Large intestine (tissue), 12 donors: ENCODE results near the gene CBR4. TPM values are rescaled to one million over a fixed set of nuclear protein-coding genes. Genes with fewer than 3 reads are reported as not detected.
A peak's percentile ranks its signal among the peaks of the same experiment; 100 is the strongest.

Experiments
- DNase-seq, 2 donors: peaks; one replicate each; pipeline versions ENCODE4 v3.0.0 to v3.0.0-alpha.2; 2013
- H3K27ac ChIP-seq: one replicate; pipeline ENCODE4 v1.5.1; 2013; ENCODE audit warnings: low read length
- H3K27me3 ChIP-seq: 2 replicates; pipeline ENCODE4 v1.6.1; 2013; ENCODE audit warnings: low read length; ENCODE audit not compliant: control insufficient read depth, insufficient read depth
- H3K36me3 ChIP-seq: 2 replicates; pipeline ENCODE4 v1.6.1; 2013; ENCODE audit warnings: low read length; ENCODE audit not compliant: control insufficient read depth, insufficient read depth
- H3K4me1 ChIP-seq: one replicate; pipeline ENCODE4 v1.6.1; 2013; ENCODE audit warnings: low read length; ENCODE audit not compliant: control insufficient read depth, insufficient read depth
- H3K4me3 ChIP-seq: one replicate; pipeline ENCODE4 v1.5.1; 2013; ENCODE audit warnings: low read length
- H3K9me3 ChIP-seq: one replicate; pipeline ENCODE4 v1.6.1; 2013; ENCODE audit warnings: mild to moderate bottlenecking, low read depth, low read length, moderate library complexity; ENCODE audit not compliant: control insufficient read depth
- WGBS: methylation state at CpG from one replicate; pipeline ENCODE4 v1.1.5; 2013; ENCODE audit warnings: low lambda C conversion rate; ENCODE audit not compliant: insufficient coverage; 5-methylcytosine and 5-hydroxymethylcytosine counted together
- long read RNA-seq, 11 donors: transcript quantifications; one replicate each; lab custom pipeline, GENCODE V29; 2026
- polyA plus RNA-seq: library from polyadenylated mRNA; unstranded; fragments of 120-200 nt; gene quantifications from one replicate; pipeline ENCODE4 v1.2.1, GENCODE V29; 2013

Gene CBR4
- polyA plus RNA-seq = 21.1 TPM
- long read RNA-seq, donor 1, partial matches to known transcripts = 14 of 16 reads
- long read RNA-seq, donor 1, other reads (novel, unspliced or antisense) = 0 of 16 reads
- long read RNA-seq, donor 2, transcript CBR4-201 (5 exons, 3,443 nt) = major isoform, 6 of 53 reads
- long read RNA-seq, donor 2, partial matches to known transcripts = 35 of 53 reads
- long read RNA-seq, donor 2, other reads (novel, unspliced or antisense) = 10 of 53 reads
- long read RNA-seq, donor 3, transcript CBR4-201 (5 exons, 3,443 nt) = major isoform, 7 of 29 reads
- long read RNA-seq, donor 3, partial matches to known transcripts = 20 of 29 reads
- long read RNA-seq, donor 3, other reads (novel, unspliced or antisense) = 0 of 29 reads
- long read RNA-seq, donor 4, partial matches to known transcripts = 0 of 1 reads
- long read RNA-seq, donor 4, other reads (novel, unspliced or antisense) = 0 of 1 reads
- long read RNA-seq, donor 5, partial matches to known transcripts = 14 of 16 reads
- long read RNA-seq, donor 5, other reads (novel, unspliced or antisense) = 0 of 16 reads
- long read RNA-seq, donor 6, partial matches to known transcripts = 0 of 5 reads
- long read RNA-seq, donor 6, other reads (novel, unspliced or antisense) = 0 of 5 reads
- long read RNA-seq, donor 7, partial matches to known transcripts = 117 of 151 reads
- long read RNA-seq, donor 7, other reads (novel, unspliced or antisense) = 33 of 151 reads
- long read RNA-seq, donor 8, transcript CBR4-201 (5 exons, 3,443 nt) = major isoform, 9 of 10 reads
- long read RNA-seq, donor 8, partial matches to known transcripts = 0 of 10 reads
- long read RNA-seq, donor 8, other reads (novel, unspliced or antisense) = 0 of 10 reads
- long read RNA-seq, donor 9, partial matches to known transcripts = 0 of 1 reads
- long read RNA-seq, donor 9, other reads (novel, unspliced or antisense) = 0 of 1 reads
- long read RNA-seq, donor 10, partial matches to known transcripts = 11 of 15 reads
- long read RNA-seq, donor 10, other reads (novel, unspliced or antisense) = 0 of 15 reads
- long read RNA-seq, donor 11, partial matches to known transcripts = 0 of 5 reads
- long read RNA-seq, donor 11, other reads (novel, unspliced or antisense) = 0 of 5 reads

- 0% methylated on average over 4 of the region's 54 CpGs for WGBS
- no peaks in the 10 kb centered on the region for H3K9me3 ChIP-seq
- peak within 1 kb of the TSS; percentile 84 for H3K27ac ChIP-seq
- DNase-seq = peak; percentile 99 to 100
- H3K4me3 ChIP-seq = peak within 1 kb of the TSS; percentile 80
- peaks cover 13% of the 10 kb centered on the region for H3K4me1 ChIP-seq
- H3K27me3 ChIP-seq = no peaks in the 10 kb centered on the region
- no peaks in the 10 kb centered on the region for H3K36me3 ChIP-seq
Measured at GRCh38 chr4:169010125-169011023, at the start of gene CBR4. Gene CBR4, minus strand, starts transcription at chr4:169010255. Its CDS starts 166 bp downstream, at chr4:169010089.

- Histone ChIP-seq H3K27me3 (no peaks in the 10 kb centered on the region), H3K4me1 (peaks cover 14% of the 10 kb centered on the region), H3K36me3 (no peaks in the 10 kb centered on the region), H3K9me3 (no peaks in the 10 kb centered on the region), H3K4me3 (no peak overlapping the region), H3K27ac (no peak overlapping the region)
- no peak for DNase-seq
- WGBS = 69% methylated on average over 5 of the region's 22 CpGs
Measured at GRCh38 chr4:169059306-169060211, 49.5 kb upstream of the CBR4 start.

- Histone ChIP-seq H3K27ac (no peak overlapping the region), H3K4me1 (peaks cover 12% of the 10 kb centered on the region), H3K9me3 (no peaks in the 10 kb centered on the region), H3K27me3 (no peaks in the 10 kb centered on the region), H3K36me3 (no peaks in the 10 kb centered on the region), H3K4me3 (no peak overlapping the region)
- DNase-seq = no peak
- no CpG with 5 or more reads among the region's 7 CpGs for WGBS
Measured at GRCh38 chr4:169058312-169058711, 48.3 kb upstream of the CBR4 start.

- Histone ChIP-seq H3K36me3 (no peaks in the 10 kb centered on the region), H3K9me3 (no peaks in the 10 kb centered on the region), H3K4me3 (no peak overlapping the region), H3K4me1 (peaks cover 2% of the 10 kb centered on the region), H3K27ac (no peak overlapping the region), H3K27me3 (no peaks in the 10 kb centered on the region)
- no peak for DNase-seq
- no CpG with 5 or more reads among the region's 6 CpGs for WGBS
Measured at GRCh38 chr4:169054879-169055278, 44.8 kb upstream of the CBR4 start.

GRCh38 chr4:169052594-169052945 is 42.5 kb upstream of the CBR4 start:
- Histone ChIP-seq H3K27me3 (no peaks in the 10 kb centered on the region), H3K36me3 (no peaks in the 10 kb centered on the region), H3K4me1 (peaks cover 2% of the 10 kb centered on the region), H3K4me3 (no peak overlapping the region), H3K27ac (no peak overlapping the region), H3K9me3 (no peaks in the 10 kb centered on the region)
- 100% methylated on average over 3 of the region's 6 CpGs for WGBS
- no peak for DNase-seq

GRCh38 chr4:169051761-169052593 is 41.9 kb upstream of the CBR4 start:
- Histone ChIP-seq H3K27me3 (no peaks in the 10 kb centered on the region), H3K4me1 (peaks cover 2% of the 10 kb centered on the region), H3K4me3 (no peak overlapping the region), H3K9me3 (no peaks in the 10 kb centered on the region), H3K27ac (no peak overlapping the region), H3K36me3 (no peaks in the 10 kb centered on the region)
- WGBS = 100% methylated on average over 1 of the region's 10 CpGs
- DNase-seq = no peak

- Histone ChIP-seq H3K27me3 (no peaks in the 10 kb centered on the region), H3K27ac (no peak overlapping the region), H3K4me3 (no peak overlapping the region), H3K36me3 (no peaks in the 10 kb centered on the region), H3K4me1 (peaks cover 2% of the 10 kb centered on the region), H3K9me3 (no peaks in the 10 kb centered on the region)
- no peak for DNase-seq
- no CpG with 5 or more reads among the region's 9 CpGs for WGBS
Measured at GRCh38 chr4:169050881-169051760, 41.1 kb upstream of the CBR4 start.

- Histone ChIP-seq H3K9me3 (no peaks in the 10 kb centered on the region), H3K4me1 (peaks cover 2% of the 10 kb centered on the region), H3K27me3 (no peaks in the 10 kb centered on the region), H3K36me3 (no peaks in the 10 kb centered on the region), H3K4me3 (no peak overlapping the region), H3K27ac (no peak overlapping the region)
- DNase-seq = no peak
- WGBS = no CpG with 5 or more reads among the region's 7 CpGs
Measured at GRCh38 chr4:169050284-169050683, 40.2 kb upstream of the CBR4 start.
